Tracheal epithelial cell (primary cell): ENCODE data around the gene LRP6. TPM values are rescaled to one million over a fixed set of nuclear protein-coding genes. Genes with fewer than 3 reads are reported as not detected.

Source experiments
- total RNA-seq: library from RNA; depleted of rRNA; stranded (reverse); fragments of >200 nt; gene quantifications from 2 replicates; pipeline ENCODE4 v1.2.1, GENCODE V29; 2014

Gene LRP6
- total RNA-seq, result 17.1 and 28.4 TPM in 2 replicates

DNA sequence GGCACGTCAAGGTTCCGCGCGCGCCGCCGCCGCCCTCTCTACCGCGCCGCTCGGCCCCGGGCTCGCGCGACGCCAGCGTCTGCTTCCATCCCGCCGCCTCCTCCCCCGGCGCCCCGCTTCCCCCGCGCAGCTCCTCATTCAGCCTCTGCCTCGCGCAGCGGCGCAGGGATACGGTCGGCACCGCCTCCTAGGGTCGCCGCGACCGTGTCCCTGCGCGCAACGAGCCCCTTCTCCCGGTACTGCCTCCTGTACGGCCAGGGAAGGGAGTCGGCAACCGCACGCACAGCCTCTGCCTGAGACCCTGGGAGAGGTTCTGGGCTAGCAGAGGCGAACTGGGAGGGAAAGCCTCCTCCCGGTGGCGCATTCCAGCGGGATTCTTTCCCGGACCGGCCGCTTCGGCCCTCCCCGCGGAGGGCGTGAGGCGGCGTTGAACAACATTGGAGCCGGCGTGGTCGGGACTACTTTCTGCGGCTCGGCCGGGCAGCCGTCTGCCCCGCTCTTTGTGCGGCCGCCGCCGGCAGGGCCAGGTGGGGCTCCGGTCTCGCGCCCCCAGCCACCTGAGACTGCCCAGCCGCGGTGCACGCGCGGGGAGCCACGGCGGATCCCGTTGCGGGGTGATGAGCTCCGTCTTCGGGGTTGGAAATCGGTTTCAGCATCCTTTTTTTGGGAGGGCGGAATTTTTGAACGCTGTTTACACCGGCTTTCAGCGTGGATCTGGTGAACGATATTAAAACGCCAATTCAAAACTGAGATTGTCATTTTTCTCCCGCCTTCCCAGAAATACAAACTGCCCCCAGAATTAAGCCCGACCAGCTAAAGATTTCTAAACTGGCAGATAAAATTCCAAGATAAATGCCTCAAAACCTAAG, at the start of gene LRP6:
Gene LRP6, minus strand, starts transcription at position 172 of the 869 bp plus-strand sequence. CDS start 309 bp downstream, outside the sequence.

DNA sequence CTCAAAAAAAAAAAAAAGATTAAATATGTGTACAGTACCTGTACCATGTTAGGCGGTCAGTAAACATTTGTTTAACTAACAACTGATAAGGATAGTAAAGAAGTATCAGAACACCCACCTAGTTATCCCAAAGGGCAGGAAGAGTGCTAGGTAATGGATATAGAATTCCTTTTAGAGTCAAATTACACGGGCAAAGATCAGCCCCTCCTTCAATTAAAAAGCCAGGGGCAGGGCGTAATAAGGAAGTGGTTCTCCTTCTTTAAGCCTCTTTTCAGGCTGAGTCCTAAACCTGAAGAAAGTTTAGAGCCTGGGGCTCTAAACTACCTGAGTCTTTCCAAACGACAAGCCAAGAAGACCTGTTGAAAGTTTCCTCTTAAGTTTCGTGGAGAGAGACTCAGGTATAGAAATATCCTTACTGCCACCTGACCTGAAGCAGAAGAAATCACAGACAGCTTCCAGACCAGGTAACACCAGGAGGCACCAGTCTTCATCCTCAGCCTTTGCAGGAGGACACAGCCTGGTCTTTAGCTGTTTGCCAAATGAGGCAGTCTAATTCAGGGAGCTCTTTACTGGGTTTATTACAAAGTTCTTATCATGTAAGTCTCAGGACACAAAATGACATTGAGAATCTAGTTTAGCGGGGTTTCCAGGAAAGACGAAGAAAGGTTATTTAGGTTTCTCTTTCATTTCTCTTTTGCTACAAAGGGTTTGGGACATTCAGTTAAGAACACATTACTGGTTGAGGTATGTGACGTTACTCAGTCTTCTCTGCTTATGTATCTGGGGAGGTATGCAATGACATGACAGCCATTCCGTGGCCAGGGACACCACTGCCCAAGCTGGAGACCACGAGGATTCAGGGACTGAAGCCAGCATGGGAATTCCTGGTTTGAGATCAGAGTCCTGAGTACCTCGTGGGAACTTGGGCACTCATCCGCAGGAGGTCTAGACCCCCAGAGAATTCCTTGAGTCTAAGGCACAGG, 195.9 kb downstream of the LRP6 start, which contains the start of gene BCL2L14:
Gene BCL2L14, plus strand, starts transcription at position 266 of the 983 bp plus-strand sequence. CDS start 8,367 bp downstream, outside the sequence.

Other genes with a start within 250 kb of the LRP6 start
- 0.21 TPM in 1 of 2 replicates, not detected in the other for gene BCL2L14, start 196.1 kb downstream of the LRP6 start, total RNA-seq
- gene MANSC1, start 83.2 kb upstream of the LRP6 start, total RNA-seq, result 0.24 and 2.6 TPM in 2 replicates
- 6.7 and 11.9 TPM in 2 replicates for gene BORCS5, start 90.0 kb upstream of the LRP6 start, total RNA-seq